H1 (cell line): ENCODE data around the gene ZFP1. TPM values are rescaled to one million over a fixed set of nuclear protein-coding genes. Genes with fewer than 3 reads are reported as not detected.
A peak's percentile ranks its signal among the peaks of the same experiment; 100 is the strongest.

Experiments
- CTCF ChIA-PET: fragments of 300-600 bp; sonication (Branson Sonifier 250); formaldehyde crosslinking; loops from one replicate; lab custom pipeline; 2021; ENCODE audit not compliant: partially characterized antibody; lab: Charles Lee
- POLR2A ChIA-PET: fragments of 300-600 bp; sonication (Branson Sonifier 250); formaldehyde crosslinking; loops from one replicate; lab custom pipeline; 2021; ENCODE audit warnings: inconsistent platforms; ENCODE audit not compliant: partially characterized antibody; lab: Charles Lee
- DNase-seq, 2 experiments: peaks; one replicate each; pipeline versions ENCODE4 v3.0.0 to v3.0.0-alpha.2; 2010 to 2022; ENCODE audit warnings: low spot score in 2 of 2, low read depth in 1 of 2, mixed read lengths in 1 of 2
- FAIRE-seq: peaks from 2 replicates; lab custom pipeline; 2011; peaks lifted over from hg19 to GRCh38; lab: Jason Lieb, UNC
- H2AFZ ChIP-seq: 2 replicates; pipeline ENCODE4 v1.8.1; 2012; ENCODE audit warnings: low read length, inconsistent platforms
- H2AK5ac ChIP-seq: 2 replicates; pipeline ENCODE4 v1.6.1; 2013; ENCODE audit warnings: low read depth, low read length
- H2BK120ac ChIP-seq: replicated peaks from 2 replicates; pipeline ENCODE3; 2013; ENCODE audit warnings: low read depth, low read length, inconsistent platforms
- H2BK12ac ChIP-seq: 2 replicates; pipeline ENCODE4 v1.6.1; 2013; ENCODE audit warnings: low read depth, low read length
- H2BK15ac ChIP-seq: 2 replicates; pipeline ENCODE4 v1.6.1; 2013; ENCODE audit warnings: low read length
- H2BK20ac ChIP-seq: 2 replicates; pipeline ENCODE4 v1.6.1; 2013; ENCODE audit warnings: low read length
- H2BK5ac ChIP-seq: 2 replicates; pipeline ENCODE4 v1.6.1; 2013; ENCODE audit warnings: low read depth, low read length
- H3K14ac ChIP-seq: 2 replicates; pipeline ENCODE4 v1.6.1; 2013; ENCODE audit warnings: inconsistent platforms; ENCODE audit not compliant: insufficient read length
- H3K18ac ChIP-seq: 2 replicates; pipeline ENCODE4 v1.6.1; 2013; ENCODE audit warnings: low read length; ENCODE audit errors: extremely low read depth
- H3K23ac ChIP-seq: 2 replicates; pipeline ENCODE4 v1.6.1; 2013; ENCODE audit warnings: inconsistent platforms; ENCODE audit not compliant: insufficient read length
- H3K23me2 ChIP-seq: 2 replicates; pipeline ENCODE4 v1.6.1; 2013; ENCODE audit warnings: low read depth, low read length
- H3K27ac ChIP-seq: 2 replicates; pipeline ENCODE4 v1.6.1; 2011; ENCODE audit warnings: low read depth, low read length, inconsistent platforms
- H3K27me3 ChIP-seq, 4 experiments: replicated peaks in 1 of 4; 1 replicate in 1 of 4; 2 replicates in 3 of 4; pipeline versions ENCODE4 v1.6.1 to v1.8.1; 2011 to 2013; ENCODE audit warnings: low read length in 3 of 4, mild to moderate bottlenecking in 3 of 4, inconsistent platforms in 2 of 4, mixed read lengths in 2 of 4, moderate library complexity in 1 of 4; ENCODE audit not compliant: control insufficient read depth in 3 of 4, insufficient read depth in 3 of 4; ENCODE audit errors: extremely low read depth in 1 of 4
- H3K36me3 ChIP-seq, 4 experiments: 2 replicates each; pipeline versions ENCODE4 v1.6.1 to v1.8.1; 2011 to 2013; ENCODE audit warnings: mild to moderate bottlenecking in 4 of 4, low read length in 3 of 4, moderate library complexity in 2 of 4, control low read depth in 1 of 4, inconsistent platforms in 1 of 4; ENCODE audit not compliant: insufficient read depth in 4 of 4, control insufficient read depth in 2 of 4
- H3K4ac ChIP-seq: replicated peaks from 2 replicates; pipeline ENCODE3; 2013; ENCODE audit warnings: low read length, low read depth, mixed read lengths, inconsistent platforms; ENCODE audit not compliant: insufficient read length
- H3K4me1 ChIP-seq, 4 experiments: replicated peaks in 1 of 4; 1 replicate in 1 of 4; 2 replicates in 3 of 4; pipeline versions ENCODE4 v1.6.1 to v1.8.1; 2011 to 2013; ENCODE audit warnings: low read length in 3 of 4, inconsistent platforms in 2 of 4, mixed read lengths in 1 of 4; ENCODE audit not compliant: insufficient read depth in 4 of 4, control insufficient read depth in 3 of 4
- H3K4me2 ChIP-seq, 2 experiments: 2 replicates each; pipeline versions ENCODE4 v1.6.1 to v1.8.1; 2011 to 2013; ENCODE audit warnings: low read depth in 2 of 2, low read length in 2 of 2, control low read depth in 1 of 2, inconsistent platforms in 1 of 2, mild to moderate bottlenecking in 1 of 2; ENCODE audit not compliant: insufficient read depth in 1 of 2
- H3K4me3 ChIP-seq, 4 experiments: fragments of 200-600, 300-600 bp in 1 of 4; sonication (generic), shearing (Covaris generic), sonication (Bioruptor Twin) in 1 of 4; 2 replicates each; pipeline versions ENCODE4 v1.5.1 to v1.8.1; 2011 to 2016; ENCODE audit warnings: low read length in 4 of 4, low read depth in 3 of 4, control low read depth in 2 of 4, inconsistent platforms in 2 of 4, mild to moderate bottlenecking in 2 of 4, mixed read lengths in 1 of 4, moderate library complexity in 1 of 4; ENCODE audit not compliant: insufficient read depth in 2 of 4; ENCODE audit errors: extremely low read depth in 1 of 4
- H3K56ac ChIP-seq: replicated peaks from 2 replicates; pipeline ENCODE3; 2013; ENCODE audit warnings: low read depth, mild to moderate bottlenecking, mixed read lengths, low read length, inconsistent platforms; ENCODE audit not compliant: insufficient read length
- H3K79me1 ChIP-seq: 2 replicates; pipeline ENCODE4 v1.6.1; 2013; ENCODE audit warnings: low read depth, low read length, control low read depth
- H3K79me2 ChIP-seq, 2 experiments: 2 replicates each; pipeline versions ENCODE4 v1.6.1 to v1.8.1; 2012 to 2013; ENCODE audit warnings: low read length in 2 of 2, mild to moderate bottlenecking in 2 of 2, inconsistent platforms in 1 of 2; ENCODE audit not compliant: insufficient read depth in 2 of 2, control insufficient read depth in 1 of 2
- H3K9ac ChIP-seq, 4 experiments: replicated peaks in 1 of 4; 1 replicate in 1 of 4; 2 replicates in 3 of 4; pipeline versions ENCODE4 v1.6.1 to v1.8.1; 2011 to 2013; ENCODE audit warnings: low read depth in 3 of 4, low read length in 3 of 4, control low read depth in 2 of 4, mild to moderate bottlenecking in 2 of 4, moderate library complexity in 2 of 4, inconsistent platforms in 1 of 4; ENCODE audit errors: extremely low read depth in 1 of 4
- H3K9me3 ChIP-seq, 2 experiments: 2 replicates each; pipeline versions ENCODE4 v1.6.1 to v1.8.1; 2012 to 2013; ENCODE audit warnings: mild to moderate bottlenecking in 2 of 2, moderate library complexity in 2 of 2, control low read depth in 1 of 2, inconsistent platforms in 1 of 2, low read depth in 1 of 2, low read length in 1 of 2, mixed read lengths in 1 of 2; ENCODE audit not compliant: insufficient read depth in 2 of 2
- H4K20me1 ChIP-seq, 2 experiments: replicated peaks in 1 of 2; 2 replicates each; pipeline versions ENCODE3 to v1.8.1; 2011 to 2013; ENCODE audit warnings: inconsistent platforms in 2 of 2, low read length in 2 of 2, mild to moderate bottlenecking in 1 of 2; ENCODE audit not compliant: insufficient read depth in 2 of 2, control insufficient read depth in 1 of 2
- H4K5ac ChIP-seq: 2 replicates; pipeline ENCODE4 v1.6.1; 2013; ENCODE audit warnings: low read length, low read depth, mixed read lengths, inconsistent platforms; ENCODE audit not compliant: insufficient read length
- H4K8ac ChIP-seq: 2 replicates; pipeline ENCODE4 v1.8.0; 2013; ENCODE audit warnings: mild to moderate bottlenecking, moderate library complexity, low read length, inconsistent platforms; ENCODE audit not compliant: insufficient read depth; ENCODE audit errors: extremely low read depth
- H4K91ac ChIP-seq: replicated peaks from 2 replicates; pipeline ENCODE3; 2013; ENCODE audit warnings: low read length, mixed read lengths, inconsistent platforms; ENCODE audit not compliant: insufficient read length
- ASH2L ChIP-seq: fragments of 200-600, 300-600 bp; sonication (generic); IDR thresholded peaks from one replicate; pipeline ENCODE4 v1.7.1; 2017; ENCODE audit warnings: low read length
- BCL11A ChIP-seq, 2 experiments: IDR thresholded peaks; one replicate each; pipeline ENCODE4 v1.6.1; 2011; ENCODE audit warnings: low read depth in 2 of 2, low read length in 2 of 2, mild to moderate bottlenecking in 2 of 2
- CEBPB ChIP-seq: IDR thresholded peaks from 2 replicates; pipeline ENCODE4 v1.6.1; 2012; ENCODE audit warnings: low read depth, low read length
- EZH2 ChIP-seq: fragments of 200-600 bp; sonication (generic); IDR thresholded peaks from 2 replicates; pipeline ENCODE4 v1.7.1; 2012; ENCODE audit warnings: low read depth, mild to moderate bottlenecking, moderate library complexity, low read length, inconsistent platforms; ENCODE audit not compliant: severe bottlenecking
- JUND ChIP-seq: IDR thresholded peaks from 2 replicates; pipeline ENCODE4 v1.6.1; 2011; ENCODE audit warnings: mild to moderate bottlenecking, improper control_type of control experiment, low read length
- RAD21 ChIP-seq, 2 experiments: IDR thresholded peaks in 1 of 2; conservative IDR thresholded peaks in 1 of 2; 2 replicates each; pipeline ENCODE4 v1.6.1; 2011; ENCODE audit warnings: low read depth in 2 of 2, low read length in 2 of 2, improper control_type of control experiment in 1 of 2, inconsistent platforms in 1 of 2, mild to moderate bottlenecking in 1 of 2, moderate library complexity in 1 of 2
- RNF2 ChIP-seq: fragments of 200-900, 300-1000 bp; sonication (generic); IDR thresholded peaks from 2 replicates; pipeline ENCODE4 v1.7.1; 2016; ENCODE audit warnings: borderline replicate concordance, low read depth, mild to moderate bottlenecking, antibody characterized with exemption, low read length; ENCODE audit not compliant: poor library complexity, severe bottlenecking; ENCODE audit errors: missing control alignments
- SP2 ChIP-seq: IDR thresholded peaks from 2 replicates; pipeline ENCODE4 v1.6.1; 2012; ENCODE audit warnings: mild to moderate bottlenecking, low read length, inconsistent platforms
- SRF ChIP-seq: IDR thresholded peaks from 2 replicates; pipeline ENCODE4 v1.6.1; 2011; ENCODE audit warnings: mild to moderate bottlenecking, low read depth, low read length, moderate library complexity
- WGBS, 2 experiments: shearing (Covaris generic) in 1 of 2; methylation state at CpG; one replicate each; pipeline versions ENCODE4 v1.1.6 to v1.1.7; 2013 to 2015; ENCODE audit warnings: low lambda C conversion rate in 2 of 2, mixed read lengths in 2 of 2, inconsistent platforms in 1 of 2, low coverage in 1 of 2, missing lambda C conversion rate in 1 of 2; ENCODE audit not compliant: insufficient replicate concordance in 2 of 2, insufficient coverage in 1 of 2, insufficient read length in 1 of 2; ENCODE audit errors: extremely low coverage in 1 of 2, missing lambda C conversion rate in 1 of 2; 5-methylcytosine and 5-hydroxymethylcytosine counted together
- polyA plus RNA-seq, 7 experiments: library from polyadenylated mRNA; depleted of rRNA in 3 of 7; stranded (reverse) in 5 of 7; unstranded in 2 of 7; fragments of >200 nt in 5 of 7; fragments of 200-250 nt in 2 of 7; gene quantifications; 1 replicate in 5 of 7; 2 replicates in 1 of 7; 4 replicates in 1 of 7; pipeline versions ENCODE4 v1.2.1 to v1.2.3, GENCODE V29; 2011 to 2013; ENCODE audit warnings: missing spikeins in 2 of 7, mixed read lengths in 2 of 7
- total RNA-seq: library from RNA; stranded (reverse); fragmentation: NEBNext Ultra II Directional; extraction: Animal tissue kit (Norgen Biotek cat#: 25700); gene quantifications from 2 replicates; pipeline ENCODE4 v1.2.1, GENCODE V29; 2021

ZFP1 gene
- total and polyA plus RNA-seq, 2 of the 8 experiments (the other 6 are each of a cell fraction or from before 2014, with no cell fraction given): 4.0 to 11.2 TPM

DNA sequence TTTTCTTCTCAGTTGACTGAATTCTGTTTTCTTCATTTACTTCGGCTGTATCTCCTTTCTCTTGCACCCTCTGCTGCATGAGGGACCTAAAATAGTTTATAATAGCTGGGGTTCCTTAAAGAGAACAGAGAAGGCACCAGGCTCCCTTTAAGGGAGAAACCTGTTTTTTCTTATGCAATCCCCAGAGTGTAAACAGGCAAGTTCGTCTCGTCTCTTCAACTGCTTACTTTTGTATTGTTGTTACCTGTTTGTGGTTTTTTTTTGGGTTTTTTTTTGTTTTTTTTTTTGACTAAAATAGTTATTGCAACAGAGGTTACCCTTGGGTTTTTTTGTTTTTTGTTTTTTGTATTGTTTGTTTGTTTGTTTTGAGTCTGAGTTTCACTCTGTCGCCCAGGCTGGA lies 28.1 kb upstream of the ZFP1 start:
- no peak for FAIRE-seq
- Histone ChIP-seq H3K4me3 (peak overlapping the region in 1 of 4 experiments; percentile 40; a peak in 2 of 8 replicates), H3K79me2 (no peaks in the 10 kb centered on the region; a peak in 1 of 4 replicates), H3K56ac (no peak overlapping the region), H2BK120ac (no peak overlapping the region), H3K79me1 (peaks cover under 1% of the 10 kb centered on the region; the same call in 1 of the 2 replicates), H3K9ac (0 out of 7 replicates have a peak overlapping the region, but pooled peaks of 2 of the 4 experiments have one; percentile 2 to 24)
- TF ChIP-seq ASH2L (peak; percentile 22), RNF2 (no peak), SP2 (no peak), BCL11A (IDR thresholded peaks at IDR 0.05; ENCODE audit: low read depth in 2 of 2, low read length in 2 of 2) (no peak), EZH2 (no peak), RAD21 (IDR thresholded peaks at IDR 0.05 in 1 of 2, conservative IDR thresholded peaks at IDR 0.05 in 1 of 2; ENCODE audit: low read depth in 2 of 2, low read length in 2 of 2) (no peak), CEBPB (peak; percentile 72; the same call in 1 of the 2 replicates), JUND (no peak), SRF (no peak)
- TF ChIP-seq, all 59 proteins: peak for 2
- no peak overlapping the region; the same call in 1 of the 2 replicates for H2AFZ ChIP-seq
- H3K4ac ChIP-seq: no peak overlapping the region
- H3K4me2 ChIP-seq: peak overlapping the region in 1 of 2 experiments; percentile 33; a peak in 1 of 4 replicates
- DNase-seq: no peak
- ChIA-PET POLR2A (interaction anchor here (0.8 to 5.7 kb wide), 7 partner anchors 9 to 255 kb away, joined by 3 to 37 read pairs (median 4); partner anchors contain the start of gene ZNRF1), CTCF (interaction anchor here (0.7 to 16.3 kb wide), 6 partner anchors 9 to 125 kb away, joined by 3 to 171 read pairs (median 4); partner anchors contain the start of gene ZNRF1)
- no peak overlapping the region for H4K8ac ChIP-seq
- 35% methylated on average over 4 of the region's 4 CpGs; no CpG with 5 or more reads in 1 of the 2 experiments for WGBS, 2 experiments
- peak overlapping the region; percentile 85; the same call in 1 of the 2 replicates for H2BK12ac ChIP-seq
- H2BK15ac ChIP-seq: no peak overlapping the region
- 0 out of 2 replicates have a peak overlapping the region, but pooled peaks have one; percentile 85 for H2BK5ac ChIP-seq
- H3K4me1 ChIP-seq: peaks cover 6 to 13% (median 9%) of the 10 kb centered on the region in 4 experiments
- no peak overlapping the region for H3K14ac ChIP-seq
- H3K36me3 ChIP-seq: no peaks in the 10 kb centered on the region
- H4K5ac ChIP-seq: no peak overlapping the region
- H3K27ac ChIP-seq: peak overlapping the region; percentile 19; the same call in 1 of the 2 replicates
- H3K23ac ChIP-seq: no peak overlapping the region
- no peaks in the 10 kb centered on the region for H3K23me2 ChIP-seq
- H2AK5ac ChIP-seq: peak overlapping the region; percentile 98; the same call in 1 of the 2 replicates
- H3K27me3 ChIP-seq: no peaks in the 10 kb centered on the region
- H4K20me1 ChIP-seq: no peaks in the 10 kb centered on the region
- no peak overlapping the region for H4K91ac ChIP-seq
- no peak overlapping the region; the same call in 1 of the 2 replicates for H3K18ac ChIP-seq
- H2BK20ac ChIP-seq: no peak overlapping the region
- no peaks in the 10 kb centered on the region for H3K9me3 ChIP-seq
